GM18508 (cell line): ENCODE results near the gene FYN.

Experiments used
- ATAC-seq: cut with Tn5 transposase; IDR thresholded peaks from one replicate; pipeline ENCODE4 v1.9.1; 2021; ENCODE audit warnings: moderate number of reproducible peaks; ENCODE audit not compliant: insufficient read depth, unreplicated experiment

The FYN gene

DNA sequence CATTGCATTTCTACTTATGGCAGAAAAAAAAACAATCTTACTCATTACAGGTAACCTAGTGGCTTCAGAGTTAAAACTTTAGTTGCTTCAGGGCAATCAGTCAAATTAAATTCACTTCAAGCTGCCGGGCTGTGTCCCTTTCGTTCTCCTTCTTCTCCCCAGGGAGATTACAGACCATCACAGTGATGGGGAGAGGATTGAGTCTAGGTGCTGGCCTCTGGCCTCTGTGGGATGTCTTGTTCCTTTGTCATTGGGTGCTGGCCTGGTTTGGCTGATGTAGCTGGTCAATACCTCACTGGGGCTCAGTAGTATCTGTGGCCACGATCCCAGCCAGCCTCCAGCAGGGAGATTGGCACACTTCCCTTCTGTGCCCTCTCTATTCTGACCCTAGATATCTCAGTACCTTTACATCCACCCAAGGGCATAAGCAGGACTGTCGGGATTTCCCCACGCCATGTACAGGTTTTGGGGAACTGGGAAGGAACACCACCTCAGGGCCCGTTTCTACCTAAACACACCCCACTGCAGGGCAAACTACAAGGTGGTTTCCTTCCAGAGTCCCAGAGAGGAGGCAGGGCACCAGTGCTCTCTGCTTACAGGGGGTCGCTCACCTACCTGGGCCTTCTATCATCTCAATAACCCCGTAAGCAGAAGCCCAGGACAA is 15.4 kb downstream of the FYN start:
- ATAC-seq: no peak

DNA sequence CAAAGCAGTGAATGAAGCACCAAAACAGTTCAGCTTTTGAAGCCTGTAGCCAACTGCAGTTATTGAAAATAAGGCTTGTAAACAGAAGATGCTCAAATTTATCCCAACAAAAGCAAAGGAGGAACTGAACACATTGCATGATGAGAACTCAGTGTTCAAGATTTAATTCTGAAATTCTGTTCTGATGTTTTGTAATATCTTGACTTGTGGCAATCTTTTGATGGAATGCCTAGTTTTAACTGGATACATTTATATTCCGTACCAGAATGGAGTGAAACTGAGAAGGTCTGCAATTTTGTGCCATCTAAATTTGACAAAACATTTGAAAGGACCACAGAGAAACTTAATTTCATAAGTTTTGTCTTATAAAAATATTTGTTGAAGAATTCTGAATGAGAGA is 17.5 kb downstream of the FYN start:
- ATAC-seq: no peak

- ATAC-seq: no peak
Observed at GRCh38 chr6:111854683-111855082, 18.6 kb downstream of the FYN start.

DNA sequence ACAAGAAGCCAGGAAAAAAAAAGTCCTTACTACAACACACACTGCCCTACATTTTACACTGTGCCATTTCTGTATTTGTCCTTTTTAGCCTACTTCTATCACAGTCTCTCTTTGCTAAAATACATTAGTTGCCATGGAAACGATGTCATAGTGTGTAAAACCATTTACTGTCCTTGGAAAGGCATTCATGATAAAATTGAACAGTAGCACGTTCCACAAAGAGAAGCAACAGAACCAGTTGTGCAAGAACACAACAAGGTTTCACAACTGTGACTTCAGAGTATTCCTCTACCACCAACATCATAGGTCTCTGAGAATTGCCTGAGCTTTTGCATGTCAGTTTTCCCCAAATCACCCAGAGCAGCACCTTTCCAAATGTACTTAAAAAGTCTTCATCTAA is 20.5 kb downstream of the FYN start:
- ATAC-seq: no peak

GRCh38 chr6:111850295-111850937 is 22.8 kb downstream of the FYN start:
- ATAC-seq: no peak

- no peak for ATAC-seq
Observed at GRCh38 chr6:111849298-111849697, 24.0 kb downstream of the FYN start.

DNA sequence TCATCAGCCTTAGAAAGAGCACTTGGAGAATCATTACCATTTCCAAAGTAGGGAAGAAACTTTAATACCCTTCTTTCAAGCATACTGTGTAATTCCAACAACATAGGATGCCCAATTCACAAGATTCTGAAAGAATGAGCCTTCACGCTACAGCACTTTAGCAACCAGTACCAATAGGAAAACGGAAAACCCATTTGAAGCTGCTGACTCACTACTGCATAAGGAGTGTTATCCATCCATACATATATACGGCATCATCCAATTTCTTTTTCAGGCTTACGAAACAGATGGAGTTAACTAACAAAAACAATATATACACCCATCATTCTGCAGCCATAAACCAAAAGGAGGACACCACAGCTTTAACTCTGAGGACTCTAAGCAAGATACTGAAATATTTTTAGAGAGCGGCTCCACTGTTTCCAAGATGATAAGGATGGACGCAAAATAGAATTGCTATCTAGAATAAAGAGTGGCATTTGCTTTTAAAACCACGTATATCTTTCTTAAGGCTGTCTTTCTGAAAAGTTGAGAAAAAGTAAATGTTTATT is 24.9 kb downstream of the FYN start:
- ATAC-seq: no peak

DNA sequence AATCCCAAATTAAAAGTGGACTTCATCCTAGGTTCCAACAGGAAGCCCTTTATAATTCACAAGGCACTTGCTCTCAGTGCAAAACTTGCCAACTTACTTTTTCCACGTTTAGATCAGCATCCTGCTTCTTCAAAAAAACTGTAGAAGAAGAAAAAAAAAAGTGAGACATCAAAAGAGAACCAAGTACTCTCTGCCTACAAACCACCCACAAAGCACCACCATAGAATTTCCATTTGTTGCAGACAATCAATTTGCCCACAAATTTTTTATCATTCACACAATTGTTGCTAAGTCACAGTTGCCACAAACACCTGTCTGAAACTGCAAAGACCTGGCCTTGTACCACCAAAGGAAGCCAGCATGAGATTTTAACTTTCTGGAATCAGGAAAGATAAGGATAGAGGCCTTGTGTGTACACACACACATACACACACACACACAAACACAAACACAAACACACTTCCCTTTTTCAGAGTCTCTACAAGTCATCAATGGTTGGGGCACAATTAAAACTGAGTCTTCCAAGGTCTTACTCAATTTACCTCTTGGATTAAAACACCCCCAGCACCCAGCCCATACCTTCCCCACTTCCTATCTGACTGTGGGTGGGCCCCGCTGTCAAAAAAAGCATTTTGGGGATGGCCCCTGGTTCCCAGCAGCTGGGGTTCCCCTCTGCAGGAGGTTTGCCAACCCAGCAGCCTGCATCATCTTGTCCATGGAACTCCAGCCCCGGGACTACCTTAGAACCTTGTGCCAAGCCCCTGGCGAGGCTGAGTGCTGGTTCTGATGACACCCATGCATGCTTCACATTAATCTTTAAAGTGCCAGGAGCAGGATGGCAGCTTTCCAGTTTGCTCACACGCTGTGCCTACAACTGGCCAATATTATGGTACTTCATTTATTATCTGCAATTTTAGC is 26.5 kb downstream of the FYN start:
- ATAC-seq: no peak

- no peak for ATAC-seq
Observed at GRCh38 chr6:111846066-111846465, 27.2 kb downstream of the FYN start.

DNA sequence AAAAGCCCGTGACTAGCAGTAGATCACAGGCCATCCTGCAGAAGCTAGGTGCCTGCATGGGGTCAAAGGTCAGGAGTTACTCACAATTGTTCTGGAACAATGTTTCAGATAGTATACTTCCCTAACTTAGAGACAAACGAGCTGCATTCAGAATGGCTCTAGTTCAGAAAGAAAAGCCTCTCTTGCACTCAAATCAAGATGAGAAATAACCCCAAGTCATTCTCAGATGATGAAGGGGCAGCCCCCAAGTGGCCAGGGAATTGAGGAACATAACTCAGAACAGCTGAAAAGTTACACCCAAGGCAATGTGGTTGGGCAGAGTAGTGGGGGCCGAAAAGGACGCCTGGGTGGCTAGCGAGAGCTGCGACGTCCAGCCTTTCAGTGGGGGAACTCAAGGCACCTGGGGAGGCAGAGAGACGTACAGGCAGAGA is 27.8 kb downstream of the FYN start:
- ATAC-seq: peak; percentile 57

- ATAC-seq: no peak
Observed at GRCh38 chr6:111844921-111845320, 28.3 kb downstream of the FYN start.

GRCh38 chr6:111844376-111844775 is 28.9 kb downstream of the FYN start:
- ATAC-seq: no peak

DNA sequence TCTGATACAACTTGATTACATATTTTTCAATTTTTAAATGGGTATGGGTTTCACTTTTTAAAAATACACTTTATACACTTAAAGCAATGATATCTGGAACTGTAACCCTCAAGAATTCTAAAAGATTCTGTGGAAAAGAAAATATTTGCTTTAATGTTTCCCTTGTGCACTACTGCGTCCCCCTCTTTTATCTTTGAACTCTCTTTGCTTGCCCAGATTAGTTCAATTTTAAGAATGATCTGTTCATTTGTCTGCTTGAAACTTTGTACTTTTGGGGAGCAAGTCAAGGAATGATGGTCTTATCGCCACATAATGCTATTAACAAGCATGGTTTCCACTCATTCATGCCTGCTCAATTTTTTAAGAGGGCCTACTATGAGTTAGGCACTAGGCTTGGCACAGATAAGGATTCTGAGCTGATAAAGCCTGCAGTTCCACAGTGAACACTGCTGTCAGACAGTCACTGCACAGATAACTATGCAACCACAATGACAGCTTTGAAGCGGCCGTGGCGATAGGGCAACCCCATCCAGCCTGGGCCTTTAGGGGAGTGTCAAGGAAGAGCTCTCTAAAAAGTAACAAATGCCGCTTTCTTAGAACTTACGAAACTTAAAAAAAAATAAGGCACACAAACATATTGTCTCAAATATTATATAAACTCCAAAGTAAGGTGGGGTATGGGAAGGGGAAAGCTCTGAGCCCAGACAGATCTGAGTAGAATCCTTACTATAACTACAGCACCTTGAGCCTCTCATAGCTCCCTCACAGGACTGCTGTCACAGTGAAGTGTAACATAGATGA is 29.7 kb downstream of the FYN start:
- no peak for ATAC-seq

DNA sequence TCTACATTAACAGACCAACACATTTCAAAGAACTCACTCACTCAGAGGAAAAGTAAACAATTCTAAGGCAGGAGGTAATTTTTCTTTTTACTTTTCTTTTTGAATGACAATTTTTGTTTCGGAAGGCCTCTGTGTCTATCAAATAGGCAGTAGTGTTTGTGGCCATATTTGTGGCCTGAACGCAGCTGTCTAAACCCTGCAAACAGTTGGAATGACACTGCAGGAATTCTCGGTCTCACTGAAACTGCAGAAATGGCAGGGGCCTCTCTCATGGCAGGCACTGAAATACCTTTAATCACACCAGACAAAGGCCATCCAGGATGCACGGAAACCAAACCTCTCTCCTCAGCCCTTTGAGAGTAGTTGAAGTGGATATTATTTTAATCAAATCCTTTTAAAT is 30.4 kb downstream of the FYN start:
- ATAC-seq: no peak

- no peak for ATAC-seq
Observed at GRCh38 chr6:111842271-111842822, 30.9 kb downstream of the FYN start.

GRCh38 chr6:111841822-111842221 is 31.4 kb downstream of the FYN start:
- no peak for ATAC-seq

DNA sequence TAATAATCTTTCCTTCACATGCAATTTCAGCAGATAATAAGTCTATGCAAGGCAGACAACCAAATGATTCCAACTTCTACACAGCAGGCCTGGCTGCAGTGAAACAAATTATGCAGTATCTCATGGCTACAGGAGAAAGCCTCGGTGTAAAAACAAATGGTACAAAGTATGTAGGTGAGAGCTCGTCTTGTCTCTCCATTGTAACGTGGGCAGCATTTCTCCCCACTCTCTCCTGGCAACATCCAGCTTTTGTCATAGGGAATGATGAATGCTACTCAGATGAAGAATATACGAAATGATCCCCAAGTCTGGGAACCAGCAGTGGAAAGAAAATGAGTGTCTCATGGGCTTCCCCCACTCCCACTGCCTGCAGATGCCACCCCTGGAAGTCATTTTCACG is 32.4 kb downstream of the FYN start:
- ATAC-seq: no peak

DNA sequence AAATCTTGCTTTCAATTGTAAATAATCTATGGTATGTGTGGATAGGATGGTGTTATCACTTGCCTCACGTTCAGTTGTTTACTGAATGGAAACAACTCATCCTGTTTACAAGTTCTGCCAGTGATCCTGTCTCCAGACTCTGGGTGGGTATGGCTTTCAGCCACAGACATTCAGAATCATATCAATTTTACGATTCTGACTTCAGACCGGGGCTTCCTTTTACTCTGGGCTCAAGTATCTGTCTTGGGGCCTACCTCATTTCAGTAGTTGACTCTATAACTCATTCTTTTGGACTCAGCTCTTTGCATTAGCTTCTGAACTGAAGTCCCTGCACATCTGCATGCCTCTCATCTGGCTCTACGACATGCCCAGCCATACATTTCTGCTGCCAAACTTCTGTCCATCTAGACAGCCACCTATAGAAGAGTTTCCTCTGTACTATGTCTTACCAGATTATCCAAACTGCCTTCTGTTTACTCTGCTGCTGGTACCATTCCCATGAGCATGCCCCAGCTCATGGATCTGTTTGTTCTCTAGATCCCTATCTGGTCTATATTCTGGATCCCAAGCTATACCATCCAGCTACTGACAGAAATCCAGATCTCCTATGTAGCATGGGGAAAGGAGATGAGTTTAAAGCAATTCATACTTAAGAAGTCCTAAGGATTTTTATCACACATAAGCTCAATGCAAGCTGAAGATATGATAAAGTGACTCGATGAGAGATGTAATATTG is 34.3 kb downstream of the FYN start:
- ATAC-seq: no peak
